ENCODE results near the gene GALNT2.

The GALNT2 gene

DNA sequence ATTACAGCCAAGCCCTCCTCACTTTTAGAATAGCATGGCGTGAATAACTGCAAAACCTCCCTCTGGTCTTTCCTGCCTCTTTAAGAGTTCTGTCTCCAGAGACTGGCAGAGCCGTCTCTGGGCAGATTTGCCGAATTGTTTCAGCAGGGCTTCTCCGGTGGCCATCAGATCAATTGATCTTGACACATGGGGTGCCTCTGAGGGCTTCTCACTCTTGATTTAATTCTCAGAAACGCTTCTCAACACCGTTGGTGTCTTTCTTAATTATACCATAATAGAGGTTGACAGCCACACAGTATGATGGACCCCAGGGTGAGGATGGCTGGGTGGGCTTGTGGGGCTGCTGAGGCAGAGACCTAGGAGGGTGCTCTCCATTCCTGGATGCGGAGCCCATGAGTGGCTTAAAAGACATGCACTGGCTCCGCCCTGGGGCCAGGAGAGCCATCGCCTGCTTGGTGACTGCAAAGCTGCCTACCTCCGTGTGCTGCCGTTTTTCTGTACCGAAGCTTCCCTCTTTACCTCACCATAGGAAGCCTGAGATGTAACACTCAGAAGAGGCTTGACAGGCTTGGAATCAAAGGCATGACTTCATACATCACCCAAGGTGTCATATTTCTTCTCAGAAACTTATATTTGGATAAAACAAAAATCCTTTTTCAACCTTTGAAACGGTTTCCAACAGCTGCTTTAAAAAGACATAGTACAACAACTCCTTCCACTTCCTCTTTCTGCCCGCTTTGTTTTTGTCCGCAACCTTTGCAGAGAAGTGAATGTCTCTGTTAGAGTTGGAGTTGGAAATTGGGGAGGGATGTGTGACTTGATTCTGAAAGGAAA lies 82.9 kb downstream of the GALNT2 start:
- no peak for DNase-seq

DNA sequence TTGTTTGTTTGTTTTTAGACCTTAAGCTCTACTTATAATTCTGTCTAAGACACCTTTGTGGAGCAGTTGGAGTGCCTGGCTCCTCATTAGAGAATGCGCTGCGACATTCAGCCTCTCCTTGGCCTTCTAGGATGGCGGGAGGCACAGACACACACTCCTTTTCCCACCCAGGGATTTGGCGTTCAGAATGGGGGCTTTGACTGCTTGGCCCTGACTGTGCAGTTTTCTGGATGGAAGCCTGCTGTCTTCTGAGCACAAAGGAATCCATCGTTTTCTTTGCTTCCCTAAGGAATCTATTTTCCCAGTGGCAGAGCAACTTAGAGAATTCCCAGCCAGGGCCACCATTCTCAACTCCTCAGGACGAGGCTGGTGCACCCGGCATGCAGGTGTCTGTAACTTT lies 83.6 kb downstream of the GALNT2 start:
- DNase-seq: no peak

DNA sequence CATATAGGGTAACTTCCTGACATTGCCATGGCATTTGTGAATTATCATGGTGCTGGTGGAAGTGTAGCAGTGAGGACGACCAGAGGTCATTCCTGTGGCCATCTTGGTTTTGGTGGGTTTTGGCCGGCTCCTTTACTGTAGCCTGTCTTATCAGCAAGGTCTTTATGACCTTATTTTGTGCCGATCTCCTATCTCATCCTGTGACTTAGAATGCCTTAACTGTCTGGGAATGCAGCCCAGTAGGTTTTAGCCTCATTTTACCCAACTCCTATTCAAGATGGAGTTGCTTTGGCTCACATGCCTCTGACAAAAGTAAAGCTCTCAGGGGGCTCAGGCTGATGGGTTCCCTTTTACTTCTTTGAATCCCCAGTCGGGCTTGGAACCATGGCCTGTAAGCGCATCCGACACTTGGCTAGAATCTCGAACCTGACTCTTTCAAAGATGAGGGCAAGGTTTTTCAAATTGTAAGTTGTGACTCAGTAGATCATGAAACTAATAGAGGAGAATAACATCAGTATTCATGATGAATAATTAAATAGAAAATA lies 85.0 kb downstream of the GALNT2 start:
- no peak for DNase-seq

DNA sequence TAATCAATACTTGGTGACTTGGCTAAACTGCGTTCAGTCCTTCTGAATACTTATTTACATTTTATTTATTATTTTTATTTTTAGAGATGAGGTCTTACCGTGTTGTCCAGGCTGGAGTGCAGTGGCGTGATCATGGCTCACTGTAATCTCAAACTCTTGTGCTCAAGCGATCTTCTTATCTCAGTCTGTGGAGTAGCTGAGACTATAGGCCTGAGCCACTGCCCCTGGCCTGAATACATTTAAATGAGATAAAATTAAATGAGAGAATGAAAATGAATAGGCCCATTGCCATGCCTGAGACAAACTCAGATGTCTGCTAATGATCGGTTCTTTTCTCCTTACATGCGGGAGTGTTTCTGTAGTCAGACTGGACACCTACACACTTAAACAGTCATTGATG lies 86.0 kb downstream of the GALNT2 start:
- DNase-seq: no peak

DNA sequence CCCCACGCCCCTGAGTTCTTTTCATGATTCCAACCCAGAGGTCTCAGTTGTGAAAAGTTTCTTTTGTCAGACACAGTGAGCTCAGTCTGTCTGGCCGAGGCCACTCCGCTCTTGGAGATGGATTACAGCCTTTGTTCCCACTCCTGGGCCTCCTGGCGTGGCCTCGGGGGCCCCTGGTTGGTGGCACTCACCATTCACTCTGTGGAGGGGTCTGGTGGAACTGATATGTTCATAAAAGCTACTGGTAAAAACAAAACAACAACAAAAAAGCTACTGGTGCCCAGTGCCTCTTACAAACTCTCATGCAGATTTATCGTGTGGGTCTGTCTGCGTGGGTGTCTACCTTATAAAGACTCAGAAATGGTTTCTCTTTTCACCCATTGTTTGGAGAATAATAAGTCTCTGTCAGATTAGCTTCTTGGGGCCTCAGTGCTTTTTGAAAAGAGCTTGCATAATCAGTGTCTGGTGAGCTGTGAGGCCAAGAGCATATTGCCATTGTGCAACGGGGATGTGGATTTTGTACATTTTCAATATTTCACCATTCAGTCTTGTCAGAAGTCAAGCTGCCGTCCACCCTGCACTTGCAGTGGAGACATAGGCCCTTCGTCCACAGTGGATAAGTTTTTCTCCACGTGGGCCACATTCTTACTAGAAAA lies 86.7 kb downstream of the GALNT2 start:
- no peak for DNase-seq

DNA sequence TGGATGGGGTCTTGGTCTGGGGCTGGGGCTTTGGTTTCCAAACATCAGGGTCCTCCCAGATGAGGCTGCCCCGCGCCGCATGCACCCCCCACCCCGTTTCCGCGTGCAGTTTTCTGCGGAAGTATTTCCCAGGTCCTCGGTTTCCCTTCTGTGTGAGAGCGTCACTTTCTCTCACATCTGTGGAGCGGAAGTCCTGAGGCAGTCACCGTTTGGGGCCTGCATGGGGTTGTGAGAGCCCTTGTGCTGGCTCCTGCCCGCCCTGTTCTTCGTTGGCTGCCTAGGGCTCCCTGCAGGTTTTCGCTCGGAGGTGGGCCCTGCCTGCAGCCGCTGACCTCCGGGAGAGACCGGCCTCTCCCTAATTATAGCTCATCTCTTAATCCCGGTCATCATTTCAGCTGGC lies 88.0 kb downstream of the GALNT2 start:
- DNase-seq: no peak

DNA sequence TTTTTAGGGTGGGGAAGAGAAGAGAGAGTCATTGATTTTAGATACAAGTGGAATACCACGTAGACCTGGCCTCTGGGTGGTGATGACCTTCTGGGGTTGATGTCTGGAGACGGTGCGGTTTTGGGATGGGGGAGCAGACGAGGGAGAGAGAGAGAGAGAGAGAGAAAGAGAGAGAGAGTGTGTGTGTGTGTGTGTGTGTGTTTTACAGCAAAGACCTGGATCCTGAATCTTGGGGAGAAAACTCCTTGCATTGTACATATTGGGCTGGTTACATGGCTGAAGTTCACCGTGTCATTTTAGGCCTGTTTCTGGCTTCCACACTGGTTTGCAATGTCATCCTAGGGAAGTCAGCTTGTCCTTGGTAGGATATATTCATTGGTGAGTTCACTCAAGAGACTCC lies 89.0 kb downstream of the GALNT2 start:
- no peak for DNase-seq

DNA sequence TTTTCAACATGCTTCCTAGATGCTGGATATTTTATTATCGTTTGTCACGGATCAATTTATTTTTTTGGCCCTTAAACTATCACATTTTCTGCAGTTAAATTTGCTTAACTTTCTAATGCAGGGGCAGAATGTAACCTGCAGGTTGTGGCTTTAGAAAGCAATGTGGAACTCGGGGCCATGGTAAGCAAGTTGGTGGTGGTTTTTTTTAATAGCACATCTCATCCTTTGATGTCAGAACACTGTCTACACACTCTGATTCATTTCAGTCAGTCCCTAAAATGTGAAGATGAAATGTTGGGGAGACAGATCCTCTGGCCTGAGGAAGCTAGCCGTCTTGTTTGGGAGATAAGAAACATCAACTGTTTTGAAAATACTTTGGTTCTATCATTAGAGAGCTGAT lies 89.5 kb downstream of the GALNT2 start:
- DNase-seq: no peak

DNA sequence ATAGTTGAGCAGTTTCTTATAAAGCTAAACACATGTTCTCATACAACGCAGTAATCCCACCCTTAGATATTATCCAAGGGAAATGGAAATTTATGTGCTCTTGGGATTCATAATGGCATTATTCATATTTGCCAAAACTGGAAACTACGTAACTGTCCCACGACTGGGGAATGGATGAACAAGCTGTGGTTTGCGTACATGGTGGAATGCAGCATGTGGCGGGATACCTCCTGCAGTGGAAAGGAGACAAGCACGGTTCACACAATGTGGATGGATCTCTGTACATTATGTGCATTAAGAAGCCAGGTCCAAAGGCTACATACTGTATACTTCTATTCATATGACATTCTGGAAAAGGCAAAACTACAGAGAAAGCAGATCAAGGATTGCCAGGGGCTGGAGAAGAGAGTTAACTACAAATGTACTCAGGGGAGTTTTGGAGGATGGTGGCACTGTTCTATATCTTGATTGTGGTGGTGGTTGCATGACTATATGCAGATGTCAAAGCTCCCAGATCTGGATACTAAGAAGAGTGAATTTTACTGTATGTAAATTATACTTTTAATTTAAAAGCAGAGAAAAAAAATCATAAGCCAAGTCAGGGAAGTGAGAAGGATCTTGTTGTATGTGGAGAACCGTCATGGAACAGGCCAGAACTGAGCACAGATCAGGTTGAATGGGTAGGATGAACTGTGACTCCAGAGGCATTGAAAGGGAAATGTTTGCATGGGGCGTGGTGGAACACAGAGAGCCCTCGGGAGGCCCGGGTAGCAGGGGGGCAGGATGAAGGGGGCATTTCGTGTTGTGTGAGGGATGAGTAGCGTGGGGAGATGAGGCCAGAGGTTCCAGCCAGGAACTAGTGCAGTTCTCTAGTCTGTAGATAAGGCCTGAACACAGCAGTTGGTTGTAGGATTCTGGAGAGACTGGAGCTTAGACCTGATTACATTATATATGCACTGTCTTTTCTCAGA lies 90.7 kb downstream of the GALNT2 start:
- DNase-seq: peak in 1 of 2 experiments; percentile 26

DNA sequence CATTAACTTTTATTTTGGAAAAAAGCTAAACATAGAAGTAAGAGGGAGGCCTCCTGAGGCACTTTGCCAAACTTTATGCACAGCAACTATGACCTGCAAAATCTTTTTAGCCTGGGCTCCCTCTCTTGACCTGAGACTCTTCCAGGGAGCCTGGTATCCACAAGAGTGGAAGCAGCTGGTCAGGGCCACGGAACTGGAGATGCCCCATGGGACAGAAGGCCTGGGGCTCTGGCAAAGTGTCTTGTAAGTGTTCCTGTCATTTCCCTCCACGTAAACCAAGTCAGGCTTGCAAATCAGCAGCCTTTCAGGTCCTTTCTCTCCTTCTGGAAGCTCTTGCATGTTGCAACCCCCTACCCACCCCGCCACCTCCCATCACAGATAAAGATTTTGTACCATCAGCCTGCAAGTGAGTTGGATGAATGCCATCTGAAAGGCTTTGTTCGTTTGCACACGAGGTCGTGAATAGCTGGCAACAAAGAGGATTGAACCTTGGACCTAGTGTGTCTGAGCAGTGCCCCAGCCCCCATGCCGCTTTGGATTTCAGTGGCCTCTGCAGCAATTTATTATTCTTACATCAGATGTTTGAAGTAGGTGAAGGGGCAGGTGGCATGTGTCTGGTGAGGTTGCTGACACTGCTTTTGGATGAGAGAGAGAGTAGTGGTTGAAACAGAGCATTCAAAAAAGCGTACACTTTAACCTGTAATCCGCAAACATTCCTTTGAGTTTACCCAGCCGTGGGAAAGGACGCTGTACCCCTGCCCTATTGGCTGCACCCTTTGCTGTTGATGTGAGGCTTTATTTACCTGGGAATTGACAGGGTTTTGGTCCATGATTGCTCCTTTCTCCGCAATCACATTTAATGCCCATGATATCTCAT lies 91.6 kb downstream of the GALNT2 start:
- peak in 1 of 2 experiments; percentile 14 for DNase-seq

DNA sequence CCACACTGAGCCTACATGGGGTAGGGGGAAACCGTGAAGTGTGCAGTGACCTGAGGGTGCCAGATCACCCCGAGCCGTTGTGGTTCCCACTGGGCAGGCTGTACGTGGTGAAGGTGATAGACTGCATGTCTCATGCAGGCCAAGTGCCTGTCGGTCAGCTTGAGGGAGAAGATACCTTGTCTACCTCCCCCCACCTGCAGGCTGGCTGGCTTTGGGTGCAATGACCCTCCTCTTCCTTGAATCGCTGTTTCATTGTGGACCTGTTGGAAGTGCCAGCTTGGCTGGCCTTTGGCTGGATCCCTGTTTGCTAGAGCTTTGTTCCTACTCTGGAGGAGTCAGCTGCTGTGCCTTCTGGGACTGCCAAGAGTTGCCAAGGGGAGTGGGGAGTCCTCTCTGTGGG lies 92.5 kb downstream of the GALNT2 start:
- no peak for DNase-seq

DNA sequence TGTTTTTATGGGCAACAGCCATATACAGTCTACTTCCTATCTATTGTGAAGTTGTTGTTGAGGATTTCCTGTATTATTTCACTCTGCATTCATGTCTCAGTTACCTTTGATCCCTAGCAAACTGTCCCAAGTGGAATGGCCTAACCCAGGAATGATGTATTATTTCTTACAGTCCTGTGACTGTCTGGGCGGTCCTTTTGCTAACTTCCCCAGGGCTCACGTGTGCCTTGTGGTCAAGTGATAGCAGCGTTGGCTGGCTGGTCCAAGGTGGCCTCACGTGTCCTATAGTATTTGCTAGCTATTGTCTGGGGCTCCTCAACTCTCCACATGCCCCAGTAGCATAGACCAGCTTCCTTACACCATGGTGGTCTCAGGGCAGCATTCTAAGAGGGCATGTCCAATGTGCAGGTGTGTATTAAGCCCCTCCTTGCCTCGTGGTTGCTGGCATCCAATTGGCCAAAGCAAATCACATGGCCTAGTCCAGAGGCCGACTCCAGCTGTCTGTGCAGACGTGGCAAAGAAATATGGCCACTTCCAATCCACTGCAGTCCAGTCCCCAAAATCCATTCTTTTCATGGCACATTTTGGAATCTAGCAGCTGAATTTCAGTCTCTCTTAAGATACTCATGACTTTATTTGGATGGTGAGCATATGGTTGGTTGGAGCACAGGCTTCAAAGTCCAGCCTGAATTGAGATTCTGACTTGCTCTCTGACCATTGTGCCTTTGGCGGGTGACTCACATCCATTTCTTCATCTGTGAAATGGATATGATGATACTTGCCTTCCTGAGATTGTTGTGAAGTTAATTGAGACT lies 94.1 kb downstream of the GALNT2 start:
- DNase-seq: no peak

DNA sequence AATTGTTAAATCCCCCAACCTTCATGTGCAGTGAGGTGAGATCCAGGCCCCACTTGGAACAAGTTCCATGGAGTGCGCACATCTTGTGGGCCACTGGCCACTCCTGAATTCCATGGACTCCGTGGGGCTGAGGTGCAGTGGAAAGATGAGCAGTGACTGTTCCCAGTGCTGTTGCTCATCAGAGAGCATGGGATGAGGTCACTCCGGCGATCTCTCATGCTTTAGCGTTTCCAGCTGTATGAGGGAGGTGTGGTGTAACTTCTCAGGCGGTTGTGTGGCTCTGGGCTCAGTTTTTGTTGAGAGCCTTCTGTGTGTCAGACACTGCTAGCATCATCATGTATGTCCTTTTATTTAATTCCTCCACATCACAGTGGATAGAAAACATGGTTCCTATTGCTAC lies 96.2 kb downstream of the GALNT2 start:
- no peak for DNase-seq

DNA sequence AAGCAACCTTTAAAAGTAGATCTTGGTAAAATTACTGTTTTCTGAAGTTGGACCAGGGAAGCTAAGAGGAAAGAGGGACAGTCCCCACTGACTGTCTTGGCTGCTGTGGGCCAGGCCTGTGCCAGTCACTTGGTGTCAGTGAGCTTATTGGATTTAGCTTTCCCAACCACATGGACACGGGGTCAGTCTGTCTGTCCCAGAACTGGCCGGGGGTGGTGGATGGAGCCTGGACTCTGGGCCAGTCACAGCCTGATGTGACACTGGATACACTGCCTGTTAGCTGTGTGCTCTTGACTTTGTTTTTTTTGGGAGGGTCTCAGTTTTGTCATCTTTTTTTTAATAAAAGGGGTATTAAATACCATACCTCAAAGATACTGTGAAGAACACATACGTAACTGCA lies 96.7 kb downstream of the GALNT2 start:
- no peak for DNase-seq

DNA sequence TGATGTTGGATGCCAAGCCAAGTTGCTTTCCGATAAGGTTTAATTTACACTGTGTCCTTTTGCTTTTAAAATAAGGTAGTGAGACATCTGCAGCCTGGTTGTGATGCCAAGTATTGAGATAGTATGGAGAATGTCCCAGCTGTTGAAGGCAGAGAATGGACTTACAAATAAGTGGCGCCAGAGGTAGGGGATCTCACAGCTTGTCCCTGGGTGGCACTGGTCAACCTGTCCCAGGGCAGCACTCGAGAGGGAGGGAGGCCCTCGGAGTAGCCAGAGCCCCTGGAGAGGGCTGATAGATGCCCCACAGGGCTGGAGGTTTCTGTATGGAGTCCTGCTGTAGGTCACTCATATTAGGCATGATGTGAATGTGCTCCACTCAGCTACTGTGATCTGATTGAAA lies 98.5 kb downstream of the GALNT2 start:
- no peak for DNase-seq

DNA sequence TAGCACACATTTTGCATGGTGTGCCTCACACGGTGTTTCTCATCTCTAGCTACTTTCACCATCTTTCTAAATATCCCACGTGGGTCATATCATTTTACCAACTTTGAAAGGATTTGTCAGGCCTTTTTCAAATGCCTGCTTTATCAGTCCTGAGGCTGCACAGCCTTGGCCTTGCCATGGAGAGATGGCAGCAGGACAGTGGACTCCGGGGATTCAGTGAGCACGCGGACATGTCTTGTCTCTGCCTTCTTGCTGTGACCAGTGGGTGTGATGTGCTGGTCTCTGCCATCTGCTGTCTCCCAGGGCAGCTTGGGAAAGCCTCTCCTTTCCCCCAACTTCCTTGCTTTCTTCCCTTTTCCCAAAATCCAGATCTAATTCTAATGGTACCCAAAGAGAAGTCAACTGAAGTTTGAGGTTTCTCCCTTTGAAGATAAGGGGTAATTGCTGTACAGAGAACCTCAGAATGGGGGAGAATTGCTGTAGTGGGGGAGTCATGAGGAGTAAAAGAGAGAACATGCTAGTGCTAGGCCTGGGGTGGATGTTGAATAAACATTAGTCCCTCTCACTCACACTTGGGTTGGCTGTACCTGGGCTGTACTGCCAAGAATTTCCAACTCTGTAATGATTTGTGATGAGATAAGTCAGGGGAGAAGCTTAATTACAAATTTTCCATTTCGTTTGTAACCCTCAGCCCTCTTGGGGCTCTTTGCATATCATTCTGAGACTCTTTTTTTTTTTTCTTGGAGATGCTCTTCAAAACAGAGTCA lies 99.5 kb downstream of the GALNT2 start:
- DNase-seq: no peak

DNA sequence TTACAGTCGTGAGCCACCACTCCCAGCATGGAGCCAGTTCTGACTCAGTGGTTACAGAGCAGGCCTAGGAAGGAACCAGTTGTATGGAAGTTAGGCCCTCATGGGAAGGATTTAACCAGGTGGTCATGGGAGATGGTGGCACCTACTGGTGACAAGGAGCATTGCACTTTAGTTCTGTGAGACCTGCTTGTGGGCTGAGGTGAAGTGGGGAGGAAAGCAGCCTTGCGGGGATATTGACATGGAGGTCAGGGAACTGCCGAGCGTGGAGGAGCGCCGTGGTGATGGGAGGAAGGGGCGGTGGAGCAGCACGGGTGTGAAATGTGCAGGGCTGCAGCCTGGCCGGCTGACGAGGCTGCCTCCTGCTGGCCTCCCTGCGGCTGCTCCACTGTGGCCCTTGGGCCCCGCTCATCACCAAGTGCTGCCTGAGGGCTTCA lies 100.4 kb downstream of the GALNT2 start:
- DNase-seq: peak; percentile 12 to 49

DNA sequence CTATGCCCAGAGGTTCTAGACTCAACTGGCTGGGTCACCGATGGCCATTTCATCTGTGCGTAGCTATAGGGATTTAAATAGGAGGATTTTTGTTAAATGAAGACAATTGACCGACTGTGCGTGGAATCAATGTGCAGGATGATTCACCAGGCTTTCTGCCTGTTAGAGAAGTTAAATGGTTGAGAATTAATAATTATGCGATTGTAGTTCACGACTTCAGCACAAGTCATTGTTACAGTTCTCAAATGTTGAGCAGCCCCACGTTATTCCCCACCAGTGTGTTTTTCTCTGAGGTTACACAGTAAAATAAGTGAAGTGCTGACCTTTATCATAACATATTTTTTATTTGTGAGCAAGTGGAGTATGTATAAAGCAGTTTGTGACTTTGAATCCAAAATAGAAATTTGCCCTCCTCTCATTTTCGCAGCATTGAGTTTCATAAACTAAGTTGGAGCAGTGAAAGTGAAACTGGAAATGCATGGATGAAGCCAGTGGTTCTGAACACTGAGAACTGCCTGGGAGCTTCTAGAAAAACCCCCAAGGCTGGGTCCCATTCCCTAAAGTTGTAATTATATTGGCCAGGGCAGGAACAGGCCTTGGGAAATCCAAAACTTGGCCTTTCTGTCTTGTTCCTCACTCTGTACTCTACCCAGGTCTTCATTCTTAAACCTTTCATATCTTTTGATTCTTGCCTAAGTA lies 102.6 kb downstream of the GALNT2 start:
- no peak for DNase-seq

DNA sequence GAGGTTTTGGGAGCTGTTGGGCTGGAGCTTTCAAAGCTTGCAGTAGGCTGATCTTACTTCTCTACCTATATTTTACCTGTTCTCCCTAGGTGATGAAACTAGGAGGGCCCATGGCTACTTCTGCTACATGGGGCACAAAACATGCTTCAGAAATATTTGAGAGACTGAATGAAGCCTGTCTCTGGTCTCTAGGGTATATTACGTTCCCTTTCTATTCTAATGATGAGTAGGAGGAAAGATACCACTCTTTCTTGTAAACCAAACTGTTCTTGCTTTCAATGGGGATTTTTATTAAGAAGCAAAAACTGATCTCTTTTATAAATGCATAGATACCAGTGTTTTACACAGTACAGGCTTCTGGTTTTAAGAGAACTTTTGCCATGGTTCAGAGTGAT lies 103.1 kb downstream of the GALNT2 start:
- no peak for DNase-seq

DNA sequence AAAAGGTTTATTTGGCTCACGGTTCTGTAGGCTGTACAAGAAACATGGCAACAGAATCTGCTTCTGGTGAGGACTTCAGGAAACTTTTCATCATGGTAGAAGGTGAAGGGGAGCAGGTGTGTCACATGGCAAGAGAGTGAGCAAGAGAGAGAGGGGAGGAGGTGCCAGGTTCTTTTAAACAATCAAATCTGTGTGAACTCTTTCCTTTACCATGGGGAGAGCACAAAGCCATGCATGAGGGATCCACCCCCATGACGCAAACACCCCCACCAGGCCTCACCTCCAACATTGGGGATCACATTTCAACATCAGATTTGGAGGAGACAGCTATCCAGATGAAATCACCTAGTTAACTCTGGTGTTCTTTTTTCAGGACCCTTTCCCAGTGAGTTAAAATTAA lies 103.6 kb downstream of the GALNT2 start:
- DNase-seq: no peak

All from NCI-H526 (cell line).